Measurements from ENCODE around the gene GBP1. TPM values are rescaled to one million over a fixed set of nuclear protein-coding genes. Genes with fewer than 3 reads are reported as not detected.
"Not testable (repeated sequence)": the region's sequence is repeated elsewhere in the genome, so short reads cannot be mapped to it uniquely, and the experiment has no call there.

GBP1 gene
- total RNA-seq, 1 experiment from 2014 or later, result 27.0 TPM

DNA sequence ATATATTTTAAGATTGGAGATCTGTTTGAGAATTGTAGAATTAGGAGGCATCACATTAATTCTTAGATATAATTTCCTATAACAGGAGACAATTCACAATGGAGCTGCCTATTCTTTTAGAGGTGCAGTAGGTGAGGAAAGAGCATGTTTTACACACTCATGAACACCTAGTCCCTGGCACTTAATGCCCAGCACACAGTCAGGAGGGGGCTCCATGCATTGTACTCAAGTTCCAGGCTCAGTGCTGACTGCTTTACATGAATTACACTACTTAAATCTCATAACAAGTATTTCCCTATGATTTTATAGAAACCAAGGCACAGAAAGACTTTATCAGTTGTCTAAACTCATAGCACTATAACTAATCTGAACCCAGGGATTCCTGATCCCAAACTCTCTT lies 42.0 kb downstream of the GBP1 start:
- TF ChIP-seq, protein P1, sequence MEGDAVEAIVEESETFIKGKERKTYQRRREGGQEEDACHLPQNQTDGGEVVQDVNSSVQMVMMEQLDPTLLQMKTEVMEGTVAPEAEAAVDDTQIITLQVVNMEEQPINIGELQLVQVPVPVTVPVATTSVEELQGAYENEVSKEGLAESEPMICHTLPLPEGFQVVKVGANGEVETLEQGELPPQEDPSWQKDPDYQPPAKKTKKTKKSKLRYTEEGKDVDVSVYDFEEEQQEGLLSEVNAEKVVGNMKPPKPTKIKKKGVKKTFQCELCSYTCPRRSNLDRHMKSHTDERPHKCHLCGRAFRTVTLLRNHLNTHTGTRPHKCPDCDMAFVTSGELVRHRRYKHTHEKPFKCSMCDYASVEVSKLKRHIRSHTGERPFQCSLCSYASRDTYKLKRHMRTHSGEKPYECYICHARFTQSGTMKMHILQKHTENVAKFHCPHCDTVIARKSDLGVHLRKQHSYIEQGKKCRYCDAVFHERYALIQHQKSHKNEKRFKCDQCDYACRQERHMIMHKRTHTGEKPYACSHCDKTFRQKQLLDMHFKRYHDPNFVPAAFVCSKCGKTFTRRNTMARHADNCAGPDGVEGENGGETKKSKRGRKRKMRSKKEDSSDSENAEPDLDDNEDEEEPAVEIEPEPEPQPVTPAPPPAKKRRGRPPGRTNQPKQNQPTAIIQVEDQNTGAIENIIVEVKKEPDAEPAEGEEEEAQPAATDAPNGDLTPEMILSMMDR (IDR thresholded peaks at IDR 0.05; ENCODE audit: unreplicated experiment), result no peak
- CTCF ChIA-PET, result no interaction called here
- Mint-ChIP-seq H3K4me1 (ENCODE audit: low read depth, unreplicated experiment) (peaks cover 42% of the 10 kb centered on the region), H3K27ac (ENCODE audit: unreplicated experiment) (peak overlapping the region; percentile 86), H3K4me3 (ENCODE audit: low read depth, unreplicated experiment) (peak overlapping the region; percentile 77), H3K36me3 (ENCODE audit: insufficient read depth, unreplicated experiment) (peaks cover 30% of the 10 kb centered on the region), H3K27me3 (ENCODE audit: unreplicated experiment) (no peaks in the 10 kb centered on the region), H3K9me3 (ENCODE audit: low read depth, unreplicated experiment) (peaks cover 4% of the 10 kb centered on the region)
- no peak for DNase-seq
- BruUV-seq (replicated peaks), result TSS peak; percentile 75
- intact Hi-C loops (cut with micrococcal nuclease; ENCODE audit: unreplicated experiment), result no loop called here

DNA sequence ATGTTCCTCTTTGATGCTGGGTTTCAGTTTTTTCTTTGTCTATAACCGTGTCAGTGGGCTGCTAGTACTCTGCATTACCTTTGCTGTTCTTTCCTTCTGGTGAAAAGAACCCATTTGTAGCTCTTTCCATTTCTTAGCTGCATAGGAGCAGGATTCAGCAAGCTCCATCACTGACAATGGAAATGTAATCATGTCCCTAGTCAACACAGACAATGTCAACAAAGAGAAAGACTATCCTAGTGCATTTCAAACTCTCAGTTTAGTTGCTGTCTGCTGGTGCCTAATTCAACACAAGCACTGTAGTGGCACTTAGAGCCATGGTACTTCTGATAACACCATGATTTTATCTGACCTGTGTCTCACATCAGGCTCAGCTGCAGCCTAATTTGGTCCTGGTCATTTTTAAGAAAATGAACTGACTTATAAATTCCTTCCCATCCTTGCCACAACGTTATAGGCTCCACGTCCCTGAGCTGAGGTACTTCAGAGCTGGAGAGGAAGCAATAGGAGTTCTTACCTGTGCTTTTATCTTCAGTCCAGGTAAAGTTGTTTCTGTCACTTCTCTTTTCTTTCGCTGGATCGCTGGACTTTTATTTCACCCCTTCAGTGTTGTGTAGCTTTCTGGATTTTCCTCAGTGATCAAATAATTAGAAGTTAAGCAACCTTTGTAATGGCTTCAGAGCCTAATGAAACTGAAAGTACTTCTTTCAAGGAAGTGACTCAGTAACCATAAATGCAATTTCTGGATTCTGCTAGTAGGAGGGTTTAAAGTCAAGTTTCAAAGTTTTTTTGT lies 42.6 kb downstream of the GBP1 start, which contains the start of gene GBP3:
TSS of gene GBP3 (minus strand) at position 700 of the 793 bp plus-strand sequence. CDS start 2,145 bp downstream, outside the sequence.
- H3K27me3 Mint-ChIP-seq (ENCODE audit: unreplicated experiment), result no peaks in the 10 kb centered on the region
- intact Hi-C loops (cut with micrococcal nuclease; ENCODE audit: unreplicated experiment), result no loop called here
- BruUV-seq (replicated peaks), result TSS peak; percentile 78

DNA sequence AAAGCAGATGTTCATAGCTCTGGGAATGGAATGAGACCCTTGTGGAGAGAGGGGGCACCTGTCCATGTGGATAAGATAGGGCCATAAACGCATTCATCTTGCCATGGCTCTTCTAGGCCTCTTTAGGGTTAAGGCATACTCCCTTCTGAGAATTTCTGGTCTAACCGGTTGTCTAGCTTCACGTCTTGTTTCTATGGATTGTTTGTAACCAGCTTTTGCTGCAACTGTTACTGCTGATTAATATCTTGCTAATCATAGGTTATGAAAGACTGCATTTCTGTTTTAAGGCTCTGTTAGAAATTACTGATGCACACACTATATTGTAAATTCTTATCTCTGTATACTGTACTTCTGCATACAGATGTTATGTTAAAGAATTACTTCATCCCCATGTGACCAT lies 46.7 kb downstream of the GBP1 start:
- Mint-ChIP-seq H3K4me1 (ENCODE audit: low read depth, unreplicated experiment) (peaks cover 53% of the 10 kb centered on the region), H3K27ac (ENCODE audit: unreplicated experiment) (peak overlapping the region; percentile 40), H3K4me3 (ENCODE audit: low read depth, unreplicated experiment) (peak overlapping the region; percentile 50), H3K36me3 (ENCODE audit: insufficient read depth, unreplicated experiment) (peaks cover 48% of the 10 kb centered on the region)
- DNase-seq; intact Hi-C loops (cut with micrococcal nuclease; ENCODE audit: unreplicated experiment); H3K27me3 Mint-ChIP-seq (ENCODE audit: unreplicated experiment); BruUV-seq (replicated peaks); CTCF ChIA-PET; H3K9me3 Mint-ChIP-seq (ENCODE audit: low read depth, unreplicated experiment): not testable (repeated sequence)

More for the DNA sequence above, 42.6 kb downstream of the GBP1 start, which contains the start of gene GBP3:
- TF ChIP-seq, protein P1 (IDR thresholded peaks at IDR 0.05; ENCODE audit: unreplicated experiment), result no peak
- peaks cover 47% of the 10 kb centered on the region for H3K4me1 Mint-ChIP-seq (ENCODE audit: low read depth, unreplicated experiment)
- peak within 1 kb of the TSS; percentile 86 for H3K27ac Mint-ChIP-seq (ENCODE audit: unreplicated experiment)
- H3K4me3 Mint-ChIP-seq (ENCODE audit: low read depth, unreplicated experiment), result peak within 1 kb of the TSS; percentile 77
- peaks cover 31% of the 10 kb centered on the region for H3K36me3 Mint-ChIP-seq (ENCODE audit: insufficient read depth, unreplicated experiment)
- H3K9me3 Mint-ChIP-seq (ENCODE audit: low read depth, unreplicated experiment), result peaks cover 4% of the 10 kb centered on the region
- CTCF ChIA-PET, result interaction anchor here (0.6 to 1.3 kb wide), 5 partner anchors 11 to 961 kb away, joined by 3 to 13 read pairs (median 5); no protein-coding TSS in a partner anchor
- no peak for DNase-seq

DNA sequence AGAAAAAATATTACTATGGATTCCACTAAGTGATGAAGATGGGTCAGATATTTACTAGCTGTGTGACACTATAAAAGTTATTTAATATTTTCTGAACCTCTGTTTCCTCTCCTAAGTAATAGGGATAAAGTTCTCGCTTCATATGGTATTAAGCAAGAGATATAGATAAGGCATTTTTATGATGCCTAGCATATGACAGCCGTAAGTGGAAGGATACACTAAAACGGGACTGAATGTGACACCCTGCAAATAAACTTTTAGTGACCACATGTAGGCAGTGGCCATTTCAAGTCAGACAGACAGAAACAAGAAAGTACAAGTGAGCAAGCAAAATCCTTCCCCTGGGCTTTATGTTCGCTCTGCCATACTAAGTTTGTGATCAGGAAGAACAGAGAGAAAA lies 56.5 kb downstream of the GBP1 start:
- no peak overlapping the region for H3K27ac Mint-ChIP-seq (ENCODE audit: unreplicated experiment)
- intact Hi-C loops (cut with micrococcal nuclease; ENCODE audit: unreplicated experiment), result no loop called here
- H3K36me3 Mint-ChIP-seq (ENCODE audit: insufficient read depth, unreplicated experiment), result peaks cover 33% of the 10 kb centered on the region
- TF ChIP-seq, protein P1 (IDR thresholded peaks at IDR 0.05; ENCODE audit: unreplicated experiment), result no peak
- no peaks in the 10 kb centered on the region for H3K27me3 Mint-ChIP-seq (ENCODE audit: unreplicated experiment)
- no TSS peak for BruUV-seq (replicated peaks)
- no peak for DNase-seq
- H3K4me1 Mint-ChIP-seq (ENCODE audit: low read depth, unreplicated experiment), result no peaks in the 10 kb centered on the region
- no peak overlapping the region for H3K4me3 Mint-ChIP-seq (ENCODE audit: low read depth, unreplicated experiment)
- CTCF ChIA-PET, result no interaction called here
- no peaks in the 10 kb centered on the region for H3K9me3 Mint-ChIP-seq (ENCODE audit: low read depth, unreplicated experiment)

Data from Calu3 (cell line).